Fibroblast of skin of left biceps (primary cell): Measurements from ENCODE around the gene NRG3.
"Not testable (repeated sequence)": the region's sequence is repeated elsewhere in the genome, so short reads cannot be mapped to it uniquely, and the experiment has no call there.

Experiments used
- DNase-seq, 2 experiments: peaks; one replicate each; pipeline ENCODE4 v3.0.0-alpha.2; 2013; ENCODE audit warnings: low read depth in 2 of 2

The NRG3 gene

DNA sequence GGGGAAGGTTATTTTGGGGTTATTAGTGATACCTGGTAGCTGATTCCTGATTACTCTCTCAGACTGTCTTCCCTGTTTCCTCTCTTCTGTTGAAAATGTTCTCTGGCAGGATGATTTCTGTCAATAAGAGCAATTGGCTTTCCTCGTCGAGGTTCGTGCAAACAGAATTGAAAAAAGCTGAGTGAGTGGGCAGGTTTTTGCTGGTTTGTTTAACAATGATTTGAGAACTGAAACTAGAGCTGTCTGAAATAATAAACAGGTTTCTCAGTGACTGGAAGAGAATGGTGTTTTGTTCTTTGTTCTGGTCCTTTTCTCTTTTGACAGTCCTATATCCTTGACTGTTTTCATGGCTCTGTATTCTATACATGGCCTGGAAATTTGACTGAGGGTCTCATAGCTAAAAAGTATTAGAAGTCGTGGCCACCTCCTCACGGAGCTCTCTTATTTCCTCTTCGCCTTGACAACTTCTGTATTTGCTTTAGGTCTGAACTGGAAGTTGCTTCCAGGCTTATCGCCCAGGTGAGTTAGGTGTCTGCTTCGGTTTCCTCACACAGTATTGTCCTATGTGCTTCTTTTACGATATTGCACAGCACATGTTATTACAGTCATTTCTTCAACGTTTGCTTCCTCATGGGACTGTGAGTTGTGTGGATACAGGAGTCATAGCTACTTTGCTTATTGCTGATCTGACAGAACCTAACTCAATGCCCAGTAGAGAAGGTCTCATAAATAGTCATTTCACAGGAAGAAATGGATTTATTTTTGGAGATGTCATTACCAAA is 403.6 kb downstream of the NRG3 start:
- no peak for DNase-seq

GRCh38 chr10:82282782-82283456 is 407.9 kb downstream of the NRG3 start:
- no peak for DNase-seq

GRCh38 chr10:82284180-82284579 is 409.2 kb downstream of the NRG3 start:
- no peak for DNase-seq

DNA sequence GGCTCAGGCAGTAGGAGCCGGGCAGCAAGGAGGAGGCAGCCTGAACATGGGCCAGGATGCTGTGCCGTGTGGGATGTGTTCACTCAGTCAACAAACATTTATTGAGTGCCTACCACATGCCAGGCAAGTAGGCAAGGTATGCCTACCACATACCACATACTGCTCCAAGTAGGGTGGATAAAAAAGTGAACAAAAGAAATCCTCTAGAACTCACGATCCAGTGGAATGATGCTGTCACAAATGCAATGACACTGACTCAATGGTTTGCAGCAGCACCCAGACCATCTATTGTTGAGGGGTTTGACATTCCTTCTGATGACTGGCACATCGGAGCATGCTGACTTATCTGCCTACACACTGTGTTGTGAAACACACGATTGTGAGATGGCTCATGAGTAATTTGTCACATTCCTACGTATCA is 413.5 kb downstream of the NRG3 start:
- no peak for DNase-seq

GRCh38 chr10:82289945-82290344 is 415.0 kb downstream of the NRG3 start:
- no peak for DNase-seq

DNA sequence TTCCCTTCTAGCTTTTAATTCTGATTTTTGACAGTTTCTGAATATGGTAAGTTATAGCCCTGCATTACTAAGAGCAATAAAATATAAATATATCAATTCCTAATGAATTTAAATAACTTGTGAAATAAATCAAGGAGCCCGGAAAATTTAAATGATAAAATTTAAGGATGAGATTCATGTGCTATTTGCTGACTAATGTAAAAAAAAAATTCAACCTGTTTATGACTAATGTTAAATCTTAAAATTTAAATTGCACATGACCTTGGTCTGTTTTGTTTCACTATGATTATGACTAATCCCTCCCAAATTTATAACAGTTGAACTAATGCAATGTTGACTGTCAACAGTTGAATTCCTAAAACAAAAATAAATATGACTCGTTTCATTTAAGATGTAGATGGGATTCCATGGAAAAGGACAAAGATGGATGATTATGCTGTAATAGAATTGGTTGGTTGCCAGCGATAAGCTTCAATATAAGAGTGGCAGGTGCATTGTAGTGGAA is 419.9 kb downstream of the NRG3 start:
- DNase-seq: no peak

DNA sequence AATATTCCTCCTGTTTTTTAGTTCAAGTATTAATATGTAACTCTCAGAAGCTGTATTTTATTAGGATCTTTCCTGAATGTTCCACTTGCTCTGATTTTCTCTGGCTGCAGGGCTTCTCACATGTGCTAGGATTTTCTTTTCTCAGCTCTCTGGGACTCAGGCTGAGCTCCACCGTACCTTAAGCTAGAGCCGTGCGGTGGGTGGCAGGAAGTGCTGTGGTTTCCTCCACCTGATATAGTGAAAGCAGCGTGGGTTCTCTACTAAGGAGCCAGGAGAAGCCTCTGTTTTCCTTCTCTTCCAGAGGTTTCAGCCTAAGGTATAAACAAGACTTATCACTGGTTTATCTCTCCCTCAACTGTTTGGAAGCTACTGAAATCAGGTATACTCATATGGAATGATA is 433.6 kb downstream of the NRG3 start:
- no peak for DNase-seq

DNA sequence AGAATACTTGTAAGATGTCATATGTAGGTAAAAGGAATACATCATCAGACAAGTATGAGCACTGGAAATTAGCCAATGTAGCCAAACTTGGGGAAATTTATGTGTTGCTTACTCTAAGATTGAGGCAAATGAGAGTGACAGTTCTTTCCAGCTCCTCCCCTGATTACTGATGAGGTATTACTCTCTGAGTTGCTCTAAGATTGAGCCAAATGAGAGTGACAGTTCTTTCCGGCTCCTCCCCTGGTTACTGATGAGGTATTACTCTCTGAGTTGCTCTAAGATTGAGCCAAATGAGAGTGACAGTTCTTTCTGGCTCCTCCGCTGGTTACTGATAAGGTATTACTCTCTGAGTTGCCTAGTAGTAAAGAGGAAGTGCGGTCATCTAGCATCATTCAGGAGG is 435.8 kb downstream of the NRG3 start:
- DNase-seq: no peak

GRCh38 chr10:82313401-82313800 is 438.4 kb downstream of the NRG3 start:
- no peak for DNase-seq

DNA sequence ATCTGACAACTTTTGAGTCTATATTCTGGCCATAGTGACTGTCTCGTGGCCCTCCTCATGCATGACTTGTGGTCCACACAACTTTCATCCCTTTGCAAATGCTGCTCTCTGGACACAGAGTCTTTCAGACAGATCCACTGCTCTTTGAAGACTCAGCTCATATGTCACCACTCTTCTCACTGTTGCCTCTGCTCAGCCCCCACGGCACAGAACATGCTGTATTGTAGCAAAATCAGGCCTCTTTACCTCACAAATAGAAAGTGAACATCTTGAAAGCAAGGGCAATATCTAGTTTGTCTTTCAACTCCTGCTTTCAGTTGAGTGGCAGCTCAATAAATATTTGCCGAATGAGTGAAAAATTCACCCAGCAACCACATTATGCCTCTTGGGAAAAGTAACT is 443.5 kb downstream of the NRG3 start:
- no peak for DNase-seq

- DNase-seq: no peak
Measured at GRCh38 chr10:82319074-82319473, 444.1 kb downstream of the NRG3 start.

DNA sequence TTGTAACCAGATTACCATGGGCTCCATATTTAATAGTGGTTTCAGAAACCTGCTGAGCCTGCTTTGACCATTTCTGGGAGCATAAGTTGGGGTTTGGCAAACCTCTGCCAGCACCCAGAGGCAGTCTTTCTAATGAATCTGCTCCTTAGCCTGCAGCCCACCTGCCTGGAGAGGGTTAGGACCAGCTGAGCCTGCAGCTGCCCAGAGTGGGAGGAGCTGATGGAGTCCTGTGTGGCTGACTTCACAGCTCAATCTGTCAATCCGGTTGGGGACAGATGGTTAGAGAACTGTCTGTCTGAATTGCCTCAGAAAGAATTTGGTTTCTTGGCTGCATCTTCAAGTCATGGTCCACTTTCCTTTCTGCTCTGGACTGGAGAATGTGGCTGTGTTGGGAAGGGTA is 444.6 kb downstream of the NRG3 start:
- no peak for DNase-seq

DNA sequence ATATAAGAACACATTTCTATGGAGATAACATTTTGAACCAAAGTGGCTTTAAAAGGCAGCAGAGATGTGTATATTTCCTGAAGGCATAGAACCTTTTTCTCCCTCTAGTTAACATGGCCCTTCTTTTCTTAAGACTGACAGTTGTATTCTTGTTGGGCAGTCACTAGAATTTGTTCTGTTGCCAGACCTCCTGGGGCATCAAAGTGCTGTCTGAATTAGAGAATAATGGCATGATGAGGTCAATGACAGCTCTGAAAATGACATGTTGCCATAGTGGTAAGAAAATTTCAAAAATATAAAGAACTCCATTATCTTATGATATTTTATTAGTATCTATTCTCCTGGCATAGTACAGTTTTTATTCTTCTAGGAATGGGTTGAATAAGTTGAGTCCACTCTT is 446.7 kb downstream of the NRG3 start:
- DNase-seq: no peak

GRCh38 chr10:82331716-82332115 is 456.7 kb downstream of the NRG3 start:
- no peak for DNase-seq

DNA sequence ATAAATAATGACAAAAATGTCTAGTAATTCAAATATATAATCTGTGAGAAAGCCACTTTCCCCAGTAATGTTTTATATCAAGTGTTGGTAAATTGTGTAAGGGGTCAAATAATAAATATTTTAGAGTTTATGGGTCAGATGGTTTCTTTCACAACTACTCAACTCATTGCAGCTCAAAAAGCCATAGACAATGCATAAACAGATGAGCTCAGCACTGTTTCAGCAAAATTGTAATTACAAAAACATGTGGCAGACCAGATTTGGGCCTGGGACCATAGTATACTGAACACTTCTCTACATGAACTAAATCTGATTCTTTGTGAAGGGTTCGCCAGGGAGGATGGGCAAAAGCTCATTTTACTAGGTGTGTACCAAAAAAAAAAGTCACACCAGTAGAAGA is 460.8 kb downstream of the NRG3 start:
- no peak for DNase-seq

DNA sequence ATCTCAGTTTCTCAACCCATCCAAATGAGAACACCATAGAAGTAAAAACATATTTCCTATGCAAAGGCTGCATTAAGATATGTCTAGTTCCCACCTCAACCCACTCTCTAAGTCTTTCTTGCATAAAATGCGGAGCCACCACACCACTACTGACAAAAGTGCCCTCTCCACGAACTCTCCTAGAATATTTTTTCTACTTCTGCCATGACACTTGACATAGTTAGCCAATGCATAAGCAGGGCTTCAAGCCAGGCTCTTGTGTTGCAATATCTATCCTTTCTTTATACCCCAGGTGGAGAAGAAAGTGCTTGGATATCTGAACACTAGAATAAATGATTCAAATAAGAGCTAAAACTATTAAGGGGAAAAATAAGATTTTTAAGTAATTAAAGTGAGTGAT is 465.2 kb downstream of the NRG3 start:
- DNase-seq: no peak

DNA sequence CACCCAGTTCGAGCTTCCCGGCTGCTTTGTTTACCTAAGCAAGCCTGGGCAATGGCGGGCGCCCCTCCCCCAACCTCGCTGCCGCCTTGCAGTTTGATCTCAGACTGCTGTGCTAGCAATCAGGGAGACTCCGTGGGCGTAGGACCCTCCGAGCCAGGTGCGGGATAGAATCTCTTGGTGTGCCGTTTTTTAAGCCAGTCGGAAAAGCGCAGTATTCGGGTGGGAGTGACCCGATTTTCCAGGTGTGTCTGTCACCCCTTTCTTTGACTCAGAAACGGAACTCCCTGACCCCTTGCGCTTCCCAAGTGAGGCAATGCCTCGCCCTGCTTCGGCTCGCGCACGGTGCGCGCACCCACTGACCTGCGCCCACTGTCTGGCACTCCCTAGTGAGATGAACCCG is 474.6 kb downstream of the NRG3 start:
- DNase-seq: not testable (repeated sequence)

DNA sequence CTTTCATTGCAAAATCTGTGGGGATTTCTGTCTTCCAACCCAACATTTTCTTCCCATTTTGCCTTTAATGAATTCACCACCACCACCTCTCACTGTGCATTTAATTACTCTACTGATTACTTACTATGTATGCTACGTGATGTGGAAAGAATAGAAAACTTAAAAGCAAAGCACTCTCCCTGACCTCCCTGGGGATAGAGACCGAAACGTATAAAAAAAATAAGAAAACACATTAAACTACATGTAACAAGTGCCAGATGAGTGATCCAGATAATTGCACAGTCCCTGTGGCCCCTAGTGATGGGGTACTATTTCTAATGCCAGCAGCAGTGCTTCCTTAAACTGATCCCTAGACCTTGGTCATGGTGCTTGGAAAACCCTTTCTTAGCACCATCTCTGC is 478.4 kb downstream of the NRG3 start:
- DNase-seq: no peak

- DNase-seq: no peak
Measured at GRCh38 chr10:82358486-82359099, 483.6 kb downstream of the NRG3 start.

DNA sequence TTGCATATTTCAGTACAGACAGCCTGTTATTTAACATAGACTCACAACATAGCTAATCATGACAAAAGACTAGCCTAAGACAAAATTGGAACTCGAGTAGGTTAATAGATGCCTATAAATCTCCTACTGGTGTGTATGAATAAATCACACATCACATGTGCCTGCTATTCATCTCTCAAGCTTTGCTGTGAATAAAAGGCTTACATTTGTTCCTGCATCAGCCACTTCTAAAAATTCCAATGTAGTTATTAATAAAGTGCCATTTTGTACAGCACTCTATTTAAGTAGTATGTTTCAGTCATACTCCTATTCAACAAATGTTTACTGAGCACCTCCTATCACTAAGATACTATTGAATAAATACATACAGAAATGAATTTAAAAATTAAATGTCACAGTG is 486.3 kb downstream of the NRG3 start:
- no peak for DNase-seq

DNA sequence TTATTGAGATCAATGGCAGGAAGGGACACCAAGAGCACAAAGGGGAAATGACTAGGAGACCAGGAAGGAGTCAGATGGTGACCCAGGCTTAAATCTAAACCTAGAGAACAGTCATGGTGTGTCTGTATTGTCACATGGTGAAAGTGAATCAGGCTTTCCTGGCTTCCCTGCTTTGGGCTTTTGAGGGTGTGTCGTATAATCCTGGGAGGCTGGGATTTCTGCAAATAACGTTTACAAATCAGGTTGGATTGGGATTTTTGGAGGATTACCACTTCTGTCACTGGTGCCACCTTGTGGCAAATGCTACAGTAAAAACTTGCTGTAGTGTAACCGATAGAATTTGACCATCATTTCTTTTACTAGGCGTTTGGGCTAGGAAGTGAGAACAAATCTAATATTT is 502.6 kb downstream of the NRG3 start:
- DNase-seq: no peak

DNA sequence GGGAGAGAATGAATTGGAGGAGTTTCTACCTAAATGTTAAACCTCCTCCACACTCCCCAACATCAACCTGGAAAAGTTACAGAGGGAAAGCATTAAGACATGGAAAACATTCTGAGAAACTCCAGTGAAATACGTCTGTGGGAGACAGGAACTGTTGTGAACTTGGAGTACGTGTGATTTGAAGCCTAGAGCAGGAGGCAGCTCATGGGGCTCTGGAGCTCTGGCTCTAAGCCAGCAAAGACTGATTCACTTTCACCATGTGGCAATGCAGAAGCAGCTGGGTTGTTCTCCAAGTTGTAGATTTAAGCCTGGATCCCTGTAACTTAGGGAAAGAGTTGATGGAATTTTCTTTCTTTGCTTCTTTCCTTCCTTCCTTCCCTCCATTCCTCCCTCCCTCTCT is 503.2 kb downstream of the NRG3 start:
- peak; percentile 57 for DNase-seq

- no peak for DNase-seq
Measured at GRCh38 chr10:82383350-82383749, 508.4 kb downstream of the NRG3 start.
